HAP-1 (cell line): ENCODE results near the gene ARHGEF7.
A peak's percentile ranks its signal among the peaks of the same experiment; 100 is the strongest.

Experiments used
- DNase-seq, 2 experiments: peaks; one replicate each; pipeline ENCODE4 v3.0.0-alpha.2; 2016 to 2020; ENCODE audit warnings: low spot score in 2 of 2
- H3K27me3 ChIP-seq: fragments of 250-450 bp; sonication (Bioruptor Pico); 2 replicates; pipeline ENCODE4 v1.5.1; 2020; ENCODE audit warnings: low read depth, mild to moderate bottlenecking, moderate library complexity
- H3K36me3 ChIP-seq: fragments of 250-450 bp; sonication (Bioruptor Pico); replicated peaks from 2 replicates; pipeline ENCODE4 v1.5.1; 2020; ENCODE audit warnings: mild to moderate bottlenecking
- H3K4me1 ChIP-seq: fragments of 250-450 bp; sonication (Bioruptor Pico); 2 replicates; pipeline ENCODE4 v1.5.1; 2020; ENCODE audit warnings: mild to moderate bottlenecking
- H3K4me3 ChIP-seq: fragments of 250-450 bp; sonication (Bioruptor Pico); 2 replicates; pipeline ENCODE4 v1.5.1; 2020; ENCODE audit warnings: mild to moderate bottlenecking, moderate library complexity
- H3K9me3 ChIP-seq: fragments of 250-450 bp; sonication (Bioruptor Pico); 2 replicates; pipeline ENCODE4 v1.5.1; 2020; ENCODE audit warnings: mild to moderate bottlenecking, moderate library complexity
- in situ Hi-C: fragments of 300-500 bp; cut with MboI; formaldehyde crosslinking; loops from 3 replicates; pipeline ENCODE4 v1.14.3; 2020; ENCODE audit warnings: low sequenced_read_pairs, inconsistent platforms, mixed read lengths

ARHGEF7 gene

DNA sequence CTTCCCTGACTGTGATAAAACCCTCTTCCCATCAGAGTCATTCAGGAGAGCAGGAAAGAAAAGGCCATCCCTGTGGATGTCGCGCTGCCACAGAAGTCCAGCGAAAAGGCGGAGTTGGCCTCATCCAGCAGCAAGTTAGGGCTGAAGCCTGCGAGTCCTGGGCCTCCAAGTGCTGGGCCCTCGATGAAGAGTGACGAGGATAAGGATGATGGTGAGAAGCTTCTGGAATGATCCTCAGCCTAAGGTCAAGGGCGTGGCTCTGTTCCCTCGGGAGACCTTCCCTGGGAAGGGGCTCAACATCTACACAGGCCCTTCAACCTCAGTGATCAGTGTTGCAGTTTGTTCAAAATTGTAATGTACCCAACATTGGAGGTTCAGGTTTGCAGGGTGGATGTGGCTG is 227.6 kb downstream of the ARHGEF7 start:
- no peaks in the 10 kb centered on the region for H3K36me3 ChIP-seq
- no peaks in the 10 kb centered on the region for H3K9me3 ChIP-seq
- H3K27me3 ChIP-seq = 0 out of 2 replicates have a peak, but pooled peaks cover 2% of the 10 kb centered on the region
- H3K4me1 ChIP-seq = no peaks in the 10 kb centered on the region
- H3K4me3 ChIP-seq = no peak overlapping the region
- in situ Hi-C loops = loop anchor here (5.0 kb wide), 1 partner anchor 50 kb away; no protein-coding TSS in a partner anchor
- no peak for DNase-seq

- H3K9me3 ChIP-seq = no peaks in the 10 kb centered on the region
- DNase-seq = no peak
- in situ Hi-C loops = loop anchor here (5.0 kb wide), 1 partner anchor 49 kb away; no protein-coding TSS in a partner anchor
- no peaks in the 10 kb centered on the region for H3K4me1 ChIP-seq
- H3K36me3 ChIP-seq = no peaks in the 10 kb centered on the region
- H3K27me3 ChIP-seq = 0 out of 2 replicates have a peak, but pooled peaks cover 2% of the 10 kb centered on the region
- H3K4me3 ChIP-seq = no peak overlapping the region
Measured at GRCh38 chr13:111343186-111343805, 228.2 kb downstream of the ARHGEF7 start.

DNA sequence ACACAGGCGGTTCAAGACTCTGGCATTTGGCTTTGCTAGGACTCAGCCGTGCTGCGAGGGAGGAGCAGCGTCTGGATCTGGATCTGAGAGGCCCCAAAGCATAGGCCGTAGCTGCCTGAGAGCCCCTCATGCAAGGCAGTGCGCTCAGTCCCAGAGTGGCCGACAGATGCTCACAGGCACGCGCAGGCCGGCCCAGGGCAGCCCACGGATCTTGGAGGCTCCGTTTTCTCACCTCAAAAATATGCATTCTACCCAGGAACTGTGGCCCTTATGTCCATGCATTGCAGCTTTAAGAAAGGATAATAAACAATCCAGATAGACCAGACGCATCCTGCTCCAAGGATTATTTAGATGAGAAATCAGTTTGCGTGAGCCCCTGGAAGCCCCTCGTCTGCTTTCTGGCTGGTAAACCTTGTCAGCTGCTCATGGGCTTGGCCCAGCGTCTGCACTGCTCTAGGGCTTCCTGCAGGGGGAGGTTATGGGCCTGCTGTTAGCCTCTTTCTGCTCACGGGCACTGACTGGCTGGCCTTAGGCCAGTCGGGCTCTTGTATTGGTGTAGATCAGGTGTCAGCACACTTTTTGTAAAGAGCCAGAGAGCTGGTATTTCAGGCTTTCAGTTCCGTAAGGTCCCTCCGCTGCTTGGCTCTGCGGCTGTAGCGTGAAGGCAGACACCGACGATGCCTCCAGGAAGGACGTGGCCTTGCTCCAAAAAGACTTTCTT is 229.5 kb downstream of the ARHGEF7 start:
- 0 out of 2 replicates have a peak, but pooled peaks cover 2% of the 10 kb centered on the region for H3K27me3 ChIP-seq
- H3K4me3 ChIP-seq = no peak overlapping the region
- DNase-seq = peak; percentile 17 to 59
- no peaks in the 10 kb centered on the region for H3K4me1 ChIP-seq
- no peaks in the 10 kb centered on the region for H3K36me3 ChIP-seq
- in situ Hi-C loops = loop anchor here (5.0 kb wide), 1 partner anchor 48 kb away; no protein-coding TSS in a partner anchor
- H3K9me3 ChIP-seq = no peaks in the 10 kb centered on the region

- no peak for DNase-seq
- peaks cover 2% of the 10 kb centered on the region; the same call in 1 of the 2 replicates for H3K27me3 ChIP-seq
- no peaks in the 10 kb centered on the region for H3K36me3 ChIP-seq
- H3K4me1 ChIP-seq = no peaks in the 10 kb centered on the region
- H3K4me3 ChIP-seq = no peak overlapping the region
- H3K9me3 ChIP-seq = no peaks in the 10 kb centered on the region
- in situ Hi-C loops = no loop called here
Measured at GRCh38 chr13:111345682-111346081, 230.6 kb downstream of the ARHGEF7 start.

DNA sequence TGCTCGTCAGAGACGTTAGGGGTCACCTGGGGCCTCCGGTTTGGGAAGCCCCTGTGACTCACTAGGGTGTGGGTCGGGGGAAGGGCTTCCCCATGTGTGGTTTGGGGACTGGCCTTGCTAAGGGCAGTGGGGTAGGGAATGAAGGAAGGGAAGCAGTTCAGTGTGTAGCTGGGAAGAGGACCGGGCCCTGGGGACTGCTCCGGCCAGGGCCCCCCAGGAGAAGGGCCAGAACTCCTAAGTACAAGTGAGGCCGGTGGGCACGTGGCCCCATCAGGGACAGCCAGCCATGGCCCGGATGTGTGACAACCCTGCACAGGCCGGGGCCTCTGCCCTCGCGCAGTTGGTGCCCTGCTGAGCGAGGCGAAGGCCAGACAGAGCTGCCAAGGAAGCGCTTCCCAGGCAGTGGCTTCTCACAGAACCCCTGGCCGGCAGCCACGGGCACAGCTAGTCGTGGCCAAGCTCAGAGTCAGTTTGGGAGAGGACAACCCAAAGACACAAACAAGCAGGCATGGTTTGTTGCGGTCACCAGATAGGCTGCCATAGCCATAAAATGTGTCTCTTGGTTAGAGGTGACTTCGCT is 231.1 kb downstream of the ARHGEF7 start:
- no peaks in the 10 kb centered on the region for H3K36me3 ChIP-seq
- H3K4me1 ChIP-seq = no peaks in the 10 kb centered on the region
- no peak overlapping the region for H3K4me3 ChIP-seq
- H3K9me3 ChIP-seq = no peaks in the 10 kb centered on the region
- H3K27me3 ChIP-seq = peaks cover 2% of the 10 kb centered on the region; the same call in 1 of the 2 replicates
- DNase-seq = no peak
- in situ Hi-C loops = no loop called here

DNA sequence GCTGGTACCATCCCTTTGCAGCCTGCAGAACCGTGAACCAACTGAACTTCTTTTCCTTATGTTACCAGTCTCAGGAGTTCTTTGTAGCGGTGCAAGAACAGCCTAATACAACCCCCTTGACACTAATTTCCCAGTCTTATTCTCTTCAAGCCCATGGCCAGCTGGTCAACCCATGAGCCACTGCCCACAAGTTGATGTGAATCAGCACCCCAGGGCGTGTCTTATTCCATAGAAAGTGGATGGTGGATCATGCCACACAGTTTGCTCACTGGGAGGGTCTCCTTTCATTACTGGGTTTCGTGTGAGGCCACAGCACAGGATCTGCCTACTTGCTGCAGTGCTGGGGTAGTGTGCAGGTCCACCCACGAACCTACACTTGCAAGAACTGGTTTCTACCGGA is 232.3 kb downstream of the ARHGEF7 start:
- no peak for DNase-seq
- in situ Hi-C loops = no loop called here
- H3K27me3 ChIP-seq = peaks cover 2% of the 10 kb centered on the region; the same call in 1 of the 2 replicates
- H3K4me3 ChIP-seq = no peak overlapping the region
- no peaks in the 10 kb centered on the region for H3K36me3 ChIP-seq
- H3K4me1 ChIP-seq = no peaks in the 10 kb centered on the region
- peaks cover 1% of the 10 kb centered on the region; the same call in 1 of the 2 replicates for H3K9me3 ChIP-seq

GRCh38 chr13:111353508-111353907 is 238.4 kb downstream of the ARHGEF7 start:
- in situ Hi-C loops = no loop called here
- H3K27me3 ChIP-seq = peaks cover 27% of the 10 kb centered on the region
- no peaks in the 10 kb centered on the region for H3K4me1 ChIP-seq
- DNase-seq = no peak
- no peaks in the 10 kb centered on the region for H3K36me3 ChIP-seq
- H3K9me3 ChIP-seq = peaks cover 2% of the 10 kb centered on the region; the same call in 1 of the 2 replicates
- H3K4me3 ChIP-seq = no peak overlapping the region

GRCh38 chr13:111354789-111355188 is 239.7 kb downstream of the ARHGEF7 start:
- Histone ChIP-seq H3K9me3 (peaks cover 2% of the 10 kb centered on the region; the same call in 1 of the 2 replicates), H3K4me3 (no peak overlapping the region), H3K4me1 (no peaks in the 10 kb centered on the region), H3K36me3 (no peaks in the 10 kb centered on the region), H3K27me3 (peaks cover 27% of the 10 kb centered on the region)
- in situ Hi-C loops = no loop called here
- DNase-seq = no peak
